Activated CD4-positive, CD25-positive, alpha-beta regulatory T cell (primary cell): ENCODE results near the gene PIAS1.
"Not testable (repeated sequence)": the region's sequence is repeated elsewhere in the genome, so short reads cannot be mapped to it uniquely, and the experiment has no call there.

ENCODE experiments used
- DNase-seq, 4 experiments: peaks; one replicate each; lab custom pipeline; 2025; lab: John Stamatoyannopoulos, UW

The PIAS1 gene

GRCh38 chr15:68124700-68125099 lies 70.6 kb downstream of the PIAS1 start:
- DNase-seq, result no peak

- DNase-seq, result no peak
Measured at GRCh38 chr15:68126396-68126795, 72.3 kb downstream of the PIAS1 start.

GRCh38 chr15:68129072-68129471 lies 75.0 kb downstream of the PIAS1 start:
- DNase-seq, result no peak

DNA sequence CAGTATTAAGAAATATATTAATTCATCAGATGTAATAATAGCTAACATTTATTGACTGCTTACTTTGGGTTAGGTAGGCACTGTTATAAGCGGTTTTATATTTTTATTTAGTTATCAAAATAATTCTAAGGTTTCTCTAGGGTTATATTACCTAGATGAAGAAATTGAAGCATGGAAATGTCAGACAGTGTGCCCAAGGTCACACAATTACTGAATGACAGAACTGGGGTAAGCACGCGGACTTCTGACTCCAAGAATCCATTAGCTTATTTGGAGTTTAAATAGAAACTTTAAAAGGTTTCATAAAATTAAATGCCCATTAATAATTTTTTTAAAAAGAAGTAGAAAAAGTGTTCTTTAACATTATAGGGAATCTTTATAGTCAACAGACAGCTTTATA lies 76.7 kb downstream of the PIAS1 start:
- DNase-seq, result no peak

DNA sequence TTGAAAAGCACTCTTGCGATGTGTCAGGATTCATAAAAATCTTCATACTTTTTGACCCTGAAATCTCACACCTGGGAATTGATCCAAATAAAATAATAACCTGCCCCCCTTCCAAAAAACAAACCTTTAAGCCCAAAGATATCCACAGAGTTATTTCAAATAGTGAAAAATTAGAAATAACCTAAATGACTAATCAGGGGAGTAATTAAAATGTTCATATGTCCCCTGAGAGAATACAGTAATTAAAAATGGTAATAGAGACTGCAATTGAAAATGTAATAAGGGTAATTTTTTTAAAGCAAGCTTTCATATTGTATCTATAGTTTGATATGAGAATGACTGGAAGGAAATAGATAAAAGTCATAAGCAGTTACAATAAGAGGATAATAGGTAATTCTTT lies 83.0 kb downstream of the PIAS1 start:
- no peak for DNase-seq

GRCh38 chr15:68143129-68143528 lies 89.0 kb downstream of the PIAS1 start:
- DNase-seq, result no peak

GRCh38 chr15:68143785-68144184 lies 89.7 kb downstream of the PIAS1 start:
- DNase-seq, result no peak

- no peak for DNase-seq
Measured at GRCh38 chr15:68145706-68146105, 91.6 kb downstream of the PIAS1 start.

GRCh38 chr15:68148039-68148438 lies 93.9 kb downstream of the PIAS1 start:
- no peak for DNase-seq

GRCh38 chr15:68149059-68149458 lies 94.9 kb downstream of the PIAS1 start:
- DNase-seq, result no peak

DNA sequence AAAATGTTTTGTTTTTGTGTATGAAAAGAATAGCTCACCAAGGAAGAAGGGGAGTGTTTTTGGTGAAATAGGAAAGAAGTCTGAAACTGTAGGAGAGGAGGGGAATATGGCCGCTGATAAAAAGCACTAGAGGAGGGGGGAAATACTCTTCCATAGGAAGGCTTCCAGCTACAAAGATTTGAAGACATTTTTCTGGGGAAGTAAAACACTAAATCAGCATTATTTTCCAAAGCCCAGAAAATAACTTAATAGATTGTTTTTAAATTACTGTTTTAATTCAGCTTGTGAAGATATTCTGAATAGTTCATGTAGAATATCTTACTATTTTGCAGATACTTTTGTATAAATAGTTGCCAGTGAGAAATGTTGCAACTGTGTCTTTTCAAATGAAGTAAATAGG lies 96.1 kb downstream of the PIAS1 start:
- no peak for DNase-seq

GRCh38 chr15:68151277-68151676 lies 97.2 kb downstream of the PIAS1 start:
- no peak for DNase-seq

DNA sequence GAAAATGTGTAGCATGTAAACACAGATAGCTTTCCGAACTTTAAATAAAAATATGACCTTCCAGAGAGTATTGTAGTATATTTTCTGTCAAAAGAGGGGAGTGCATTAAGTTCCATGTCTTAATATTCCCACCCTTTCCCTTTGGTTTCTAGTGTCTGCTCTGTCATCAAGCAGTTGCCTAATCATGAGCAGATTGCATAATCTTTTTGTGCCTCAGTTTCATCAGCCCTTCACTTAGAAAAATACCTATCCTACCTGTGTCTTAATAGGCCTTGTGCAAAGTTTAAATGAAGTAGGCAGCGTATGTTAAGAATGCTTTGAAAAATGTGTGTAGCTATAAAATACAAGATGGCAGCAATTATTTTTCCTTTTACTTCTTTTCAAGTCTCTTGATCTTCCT lies 98.2 kb downstream of the PIAS1 start:
- no peak for DNase-seq

GRCh38 chr15:68154923-68155559 lies 100.9 kb downstream of the PIAS1 start:
- DNase-seq, result no peak

DNA sequence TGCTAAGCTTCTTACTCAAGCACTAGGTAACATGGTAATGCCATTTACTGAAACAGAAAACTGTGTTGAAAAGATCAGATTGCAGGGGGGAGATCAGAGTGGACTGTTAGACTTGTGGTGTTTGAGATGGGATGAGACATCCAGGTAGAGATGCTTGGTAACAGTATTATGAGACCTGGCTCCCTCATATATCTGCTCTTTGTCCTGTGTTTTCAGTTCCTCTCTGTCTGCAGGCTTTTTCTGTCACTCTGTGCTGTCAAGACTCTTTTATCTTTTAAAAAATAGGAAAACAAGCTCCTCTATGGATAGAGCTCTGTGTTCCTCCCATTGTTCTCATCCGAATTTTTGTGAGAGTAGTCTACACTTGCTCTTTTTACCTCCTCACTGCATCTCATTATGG lies 103.0 kb downstream of the PIAS1 start:
- no peak for DNase-seq

GRCh38 chr15:68158046-68158628 lies 104.0 kb downstream of the PIAS1 start:
- DNase-seq, result no peak

DNA sequence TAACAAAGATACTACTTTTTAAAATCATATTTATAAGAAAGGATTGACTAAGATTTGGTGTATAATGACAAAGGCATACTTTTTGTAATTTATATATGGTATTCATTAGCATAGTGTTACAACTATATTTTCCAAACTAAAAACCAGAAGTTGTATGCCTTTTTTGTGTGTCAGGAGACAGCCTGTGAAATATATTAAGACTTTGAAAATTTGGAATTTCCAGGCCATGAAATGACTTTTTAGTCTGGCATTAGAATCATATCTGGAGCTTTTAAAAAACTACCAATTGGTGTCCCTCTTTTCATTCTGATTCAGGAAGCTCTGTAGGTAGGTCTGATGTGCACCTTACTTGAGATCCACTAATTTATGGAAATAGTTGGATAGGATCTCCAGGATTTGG lies 109.1 kb downstream of the PIAS1 start:
- no peak for DNase-seq

GRCh38 chr15:68166847-68167246 lies 112.7 kb downstream of the PIAS1 start:
- no peak for DNase-seq

GRCh38 chr15:68172037-68172436 lies 117.9 kb downstream of the PIAS1 start:
- not testable (repeated sequence) for DNase-seq

DNA sequence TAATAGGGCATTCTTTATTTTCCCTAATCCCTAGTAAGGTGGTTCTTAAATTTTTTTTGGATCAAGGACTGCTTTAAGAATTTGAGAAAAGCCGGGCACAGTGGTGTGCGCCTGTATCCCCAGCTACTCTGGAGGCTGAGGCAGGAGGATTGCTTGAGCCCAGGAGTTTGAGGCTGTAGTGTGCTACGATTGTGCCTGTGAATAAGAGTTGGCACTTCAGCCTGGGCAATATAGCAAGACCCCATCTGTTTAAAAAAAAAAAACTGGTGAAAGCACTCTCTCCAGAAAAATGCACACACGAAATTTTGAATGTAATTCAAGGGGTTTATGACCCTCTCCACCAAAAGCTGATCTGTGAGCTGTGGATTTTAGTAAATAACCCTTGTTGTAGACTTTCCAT lies 119.0 kb downstream of the PIAS1 start:
- DNase-seq, result no peak

GRCh38 chr15:68175526-68175925 lies 121.4 kb downstream of the PIAS1 start:
- no peak for DNase-seq

- DNase-seq, result no peak
Measured at GRCh38 chr15:68176601-68177000, 122.5 kb downstream of the PIAS1 start.

DNA sequence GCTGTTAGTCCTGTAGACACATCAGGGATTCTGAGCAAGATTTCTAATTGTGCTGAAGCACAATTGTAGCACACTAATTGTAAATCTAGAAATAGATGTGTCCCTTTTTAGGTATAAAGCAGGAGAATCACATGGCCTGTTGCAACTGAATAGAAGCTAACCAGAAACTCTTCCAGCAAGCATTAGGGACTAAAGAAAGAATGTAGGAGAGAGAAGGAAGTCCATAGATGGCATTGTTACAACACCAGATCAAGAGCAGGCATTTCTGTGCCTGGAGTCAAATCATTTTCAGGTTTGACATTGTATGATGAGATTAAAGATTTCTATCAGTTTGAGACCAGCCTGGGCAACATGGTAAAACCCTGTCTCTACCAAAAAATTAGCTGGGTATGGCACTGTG lies 123.6 kb downstream of the PIAS1 start:
- no peak for DNase-seq

- no peak for DNase-seq
Measured at GRCh38 chr15:68183616-68184315, 129.7 kb downstream of the PIAS1 start.
